ENCODE results near the gene PYCR2. TPM values are rescaled to one million over a fixed set of nuclear protein-coding genes. Genes with fewer than 3 reads are reported as not detected.

Gene PYCR2
- polyA plus RNA-seq, 2 donors = 38.2 to 41.5 TPM

GRCh38 chr1:225914391-225914790, 9.7 kb downstream of the PYCR2 start:
- WGBS, 2 donors = 88 to 90% methylated on average over 6 of the region's 6 CpGs
- no peak overlapping the region for H3K4me3 ChIP-seq (ENCODE audit: low read depth in 1 of 2, low read length in 2 of 2)
- no peak overlapping the region for H3K27ac ChIP-seq (ENCODE audit: low read depth in 2 of 2, low read length in 1 of 2)
- H3K27me3 ChIP-seq (ENCODE audit: control insufficient read depth in 1 of 2, insufficient read depth in 2 of 2, low read length in 2 of 2) = no peaks in the 10 kb centered on the region
- H3K9me3 ChIP-seq (ENCODE audit: control insufficient read depth in 2 of 2, insufficient read depth in 1 of 2, low read depth in 1 of 2, low read length in 1 of 2) = no peaks in the 10 kb centered on the region
- peaks cover 0 to under 1% of the 10 kb centered on the region in 2 donors for H3K4me1 ChIP-seq (ENCODE audit: control insufficient read depth in 2 of 2, insufficient read depth in 2 of 2, low read length in 1 of 2)
- H3K36me3 ChIP-seq (ENCODE audit: control insufficient read depth in 2 of 2, insufficient read depth in 2 of 2, low read length in 1 of 2) = peaks cover 0 to 6% of the 10 kb centered on the region in 2 donors

- no peaks in the 10 kb centered on the region for H3K36me3 ChIP-seq (ENCODE audit: control insufficient read depth in 2 of 2, insufficient read depth in 2 of 2, low read length in 1 of 2)
- H3K27ac ChIP-seq (ENCODE audit: low read depth in 2 of 2, low read length in 1 of 2) = no peak overlapping the region
- no peaks in the 10 kb centered on the region for H3K9me3 ChIP-seq (ENCODE audit: control insufficient read depth in 2 of 2, insufficient read depth in 1 of 2, low read depth in 1 of 2, low read length in 1 of 2)
- no peaks in the 10 kb centered on the region for H3K4me1 ChIP-seq (ENCODE audit: control insufficient read depth in 2 of 2, insufficient read depth in 2 of 2, low read length in 1 of 2)
- no peak overlapping the region for H3K4me3 ChIP-seq (ENCODE audit: low read depth in 1 of 2, low read length in 2 of 2)
- WGBS, 2 donors = 40 to 51% methylated on average over 53 of the region's 53 CpGs
- no peaks in the 10 kb centered on the region for H3K27me3 ChIP-seq (ENCODE audit: control insufficient read depth in 1 of 2, insufficient read depth in 2 of 2, low read length in 2 of 2)
These were observed 12.6 kb downstream of the PYCR2 start for GRCh38 chr1:225911191-225912130.

GRCh38 chr1:225909477-225909876, 14.6 kb downstream of the PYCR2 start:
- no peak overlapping the region for H3K27ac ChIP-seq (ENCODE audit: low read depth in 2 of 2, low read length in 1 of 2)
- H3K27me3 ChIP-seq (ENCODE audit: control insufficient read depth in 1 of 2, insufficient read depth in 2 of 2, low read length in 2 of 2) = no peaks in the 10 kb centered on the region
- no peaks in the 10 kb centered on the region for H3K9me3 ChIP-seq (ENCODE audit: control insufficient read depth in 2 of 2, insufficient read depth in 1 of 2, low read depth in 1 of 2, low read length in 1 of 2)
- peaks cover 0 to 2% of the 10 kb centered on the region in 2 donors for H3K4me1 ChIP-seq (ENCODE audit: control insufficient read depth in 2 of 2, insufficient read depth in 2 of 2, low read length in 1 of 2)
- H3K4me3 ChIP-seq (ENCODE audit: low read depth in 1 of 2, low read length in 2 of 2) = no peak overlapping the region
- no peaks in the 10 kb centered on the region for H3K36me3 ChIP-seq (ENCODE audit: control insufficient read depth in 2 of 2, insufficient read depth in 2 of 2, low read length in 1 of 2)
- WGBS, 2 donors = 99 to 100% methylated on average over 1 of the region's 1 CpG

- Histone ChIP-seq H3K9me3 (ENCODE audit: control insufficient read depth in 2 of 2, insufficient read depth in 1 of 2, low read depth in 1 of 2, low read length in 1 of 2) (no peaks in the 10 kb centered on the region), H3K4me1 (ENCODE audit: control insufficient read depth in 2 of 2, insufficient read depth in 2 of 2, low read length in 1 of 2) (peaks cover 0 to 2% of the 10 kb centered on the region in 2 donors), H3K4me3 (ENCODE audit: low read depth in 1 of 2, low read length in 2 of 2) (no peak overlapping the region), H3K27me3 (ENCODE audit: control insufficient read depth in 1 of 2, insufficient read depth in 2 of 2, low read length in 2 of 2) (no peaks in the 10 kb centered on the region), H3K27ac (ENCODE audit: low read depth in 2 of 2, low read length in 1 of 2) (no peak overlapping the region), H3K36me3 (ENCODE audit: control insufficient read depth in 2 of 2, insufficient read depth in 2 of 2, low read length in 1 of 2) (no peaks in the 10 kb centered on the region)
- WGBS, 2 donors = 65 to 68% methylated on average over 2 of the region's 2 CpGs
These were observed 15.3 kb downstream of the PYCR2 start for GRCh38 chr1:225908773-225909172.

GRCh38 chr1:225908013-225908640, 15.9 kb downstream of the PYCR2 start:
- WGBS, 2 donors = 73 to 83% methylated on average over 5 of the region's 5 CpGs
- Histone ChIP-seq H3K27ac (ENCODE audit: low read depth in 2 of 2, low read length in 1 of 2) (no peak overlapping the region), H3K4me1 (ENCODE audit: control insufficient read depth in 2 of 2, insufficient read depth in 2 of 2, low read length in 1 of 2) (peaks cover 0 to 2% of the 10 kb centered on the region in 2 donors), H3K36me3 (ENCODE audit: control insufficient read depth in 2 of 2, insufficient read depth in 2 of 2, low read length in 1 of 2) (no peaks in the 10 kb centered on the region), H3K27me3 (ENCODE audit: control insufficient read depth in 1 of 2, insufficient read depth in 2 of 2, low read length in 2 of 2) (no peaks in the 10 kb centered on the region), H3K9me3 (ENCODE audit: control insufficient read depth in 2 of 2, insufficient read depth in 1 of 2, low read depth in 1 of 2, low read length in 1 of 2) (no peaks in the 10 kb centered on the region), H3K4me3 (ENCODE audit: low read depth in 1 of 2, low read length in 2 of 2) (no peak overlapping the region)

GRCh38 chr1:225907341-225907740, 16.7 kb downstream of the PYCR2 start:
- Histone ChIP-seq H3K36me3 (ENCODE audit: control insufficient read depth in 2 of 2, insufficient read depth in 2 of 2, low read length in 1 of 2) (no peaks in the 10 kb centered on the region), H3K9me3 (ENCODE audit: control insufficient read depth in 2 of 2, insufficient read depth in 1 of 2, low read depth in 1 of 2, low read length in 1 of 2) (no peaks in the 10 kb centered on the region), H3K27ac (ENCODE audit: low read depth in 2 of 2, low read length in 1 of 2) (no peak overlapping the region), H3K27me3 (ENCODE audit: control insufficient read depth in 1 of 2, insufficient read depth in 2 of 2, low read length in 2 of 2) (no peaks in the 10 kb centered on the region), H3K4me1 (ENCODE audit: control insufficient read depth in 2 of 2, insufficient read depth in 2 of 2, low read length in 1 of 2) (peaks cover 0 to 2% of the 10 kb centered on the region in 2 donors), H3K4me3 (ENCODE audit: low read depth in 1 of 2, low read length in 2 of 2) (no peak overlapping the region)
- WGBS, 2 donors = 93 to 96% methylated on average over 7 of the region's 7 CpGs

- peaks cover 0 to 2% of the 10 kb centered on the region in 2 donors for H3K4me1 ChIP-seq (ENCODE audit: control insufficient read depth in 2 of 2, insufficient read depth in 2 of 2, low read length in 1 of 2)
- no peaks in the 10 kb centered on the region for H3K27me3 ChIP-seq (ENCODE audit: control insufficient read depth in 1 of 2, insufficient read depth in 2 of 2, low read length in 2 of 2)
- H3K27ac ChIP-seq (ENCODE audit: low read depth in 2 of 2, low read length in 1 of 2) = no peak overlapping the region
- H3K36me3 ChIP-seq (ENCODE audit: control insufficient read depth in 2 of 2, insufficient read depth in 2 of 2, low read length in 1 of 2) = no peaks in the 10 kb centered on the region
- no peak overlapping the region for H3K4me3 ChIP-seq (ENCODE audit: low read depth in 1 of 2, low read length in 2 of 2)
- 86 to 93% methylated on average over 6 of the region's 6 CpGs for WGBS, 2 donors
- H3K9me3 ChIP-seq (ENCODE audit: control insufficient read depth in 2 of 2, insufficient read depth in 1 of 2, low read depth in 1 of 2, low read length in 1 of 2) = no peaks in the 10 kb centered on the region
These were observed 17.6 kb downstream of the PYCR2 start for GRCh38 chr1:225906467-225906866.

GRCh38 chr1:225903623-225904022, 20.4 kb downstream of the PYCR2 start:
- H3K9me3 ChIP-seq (ENCODE audit: control insufficient read depth in 2 of 2, insufficient read depth in 1 of 2, low read depth in 1 of 2, low read length in 1 of 2) = no peaks in the 10 kb centered on the region
- H3K4me1 ChIP-seq (ENCODE audit: control insufficient read depth in 2 of 2, insufficient read depth in 2 of 2, low read length in 1 of 2) = peaks cover 0 to 2% of the 10 kb centered on the region in 2 donors
- no peak overlapping the region for H3K27ac ChIP-seq (ENCODE audit: low read depth in 2 of 2, low read length in 1 of 2)
- no peaks in the 10 kb centered on the region for H3K27me3 ChIP-seq (ENCODE audit: control insufficient read depth in 1 of 2, insufficient read depth in 2 of 2, low read length in 2 of 2)
- H3K36me3 ChIP-seq (ENCODE audit: control insufficient read depth in 2 of 2, insufficient read depth in 2 of 2, low read length in 1 of 2) = no peaks in the 10 kb centered on the region
- WGBS, 2 donors = 88 to 94% methylated on average over 4 of the region's 4 CpGs
- no peak overlapping the region for H3K4me3 ChIP-seq (ENCODE audit: low read depth in 1 of 2, low read length in 2 of 2)

GRCh38 chr1:225899044-225899925, 24.8 kb downstream of the PYCR2 start:
- Histone ChIP-seq H3K9me3 (ENCODE audit: control insufficient read depth in 2 of 2, insufficient read depth in 1 of 2, low read depth in 1 of 2, low read length in 1 of 2) (no peaks in the 10 kb centered on the region), H3K4me1 (ENCODE audit: control insufficient read depth in 2 of 2, insufficient read depth in 2 of 2, low read length in 1 of 2) (peaks cover 2 to 5% of the 10 kb centered on the region in 2 donors), H3K4me3 (ENCODE audit: low read depth in 1 of 2, low read length in 2 of 2) (no peak overlapping the region), H3K27me3 (ENCODE audit: control insufficient read depth in 1 of 2, insufficient read depth in 2 of 2, low read length in 2 of 2) (no peaks in the 10 kb centered on the region), H3K27ac (ENCODE audit: low read depth in 2 of 2, low read length in 1 of 2) (no peak overlapping the region), H3K36me3 (ENCODE audit: control insufficient read depth in 2 of 2, insufficient read depth in 2 of 2, low read length in 1 of 2) (no peaks in the 10 kb centered on the region)
- 70 to 75% methylated on average over 4 of the region's 4 CpGs for WGBS, 2 donors
